HG02763 (cell line): Measurements from ENCODE around the gene TMEM200C.

Experiments
- ATAC-seq: cut with Tn5 transposase; IDR thresholded peaks from one replicate; pipeline ENCODE4 v1.9.1; 2021; ENCODE audit warnings: mild to moderate bottlenecking, moderate library complexity; ENCODE audit not compliant: unreplicated experiment

Gene TMEM200C

GRCh38 chr18:5895299-5895875 is at the start of gene TMEM200C:
TMEM200C (minus strand) TSS chr18:5895522; CDS start chr18:5892063, 3,459 bp downstream.
- no peak for ATAC-seq

- no peak for ATAC-seq
These were observed 49.1 kb upstream of the TMEM200C start for GRCh38 chr18:5944448-5944847.

GRCh38 chr18:5943514-5943913 is 48.2 kb upstream of the TMEM200C start:
- no peak for ATAC-seq

- ATAC-seq: no peak
These were observed 47.3 kb upstream of the TMEM200C start for GRCh38 chr18:5942591-5942990.

GRCh38 chr18:5941890-5942289 is 46.6 kb upstream of the TMEM200C start:
- no peak for ATAC-seq

- ATAC-seq: no peak
These were observed 44.7 kb upstream of the TMEM200C start for GRCh38 chr18:5939801-5940667.

- ATAC-seq: no peak
These were observed 42.5 kb upstream of the TMEM200C start for GRCh38 chr18:5937795-5938194.

GRCh38 chr18:5937121-5937520 is 41.8 kb upstream of the TMEM200C start:
- no peak for ATAC-seq

GRCh38 chr18:5930789-5931188 is 35.5 kb upstream of the TMEM200C start:
- no peak for ATAC-seq

- ATAC-seq: no peak
These were observed 23.0 kb upstream of the TMEM200C start for GRCh38 chr18:5918205-5918858.

- no peak for ATAC-seq
These were observed 19.6 kb upstream of the TMEM200C start for GRCh38 chr18:5914951-5915350.

- ATAC-seq: no peak
These were observed 18.7 kb upstream of the TMEM200C start for GRCh38 chr18:5914016-5914415.

- ATAC-seq: no peak
These were observed 17.2 kb upstream of the TMEM200C start for GRCh38 chr18:5912566-5912965.

GRCh38 chr18:5909125-5909524 is 13.8 kb upstream of the TMEM200C start:
- no peak for ATAC-seq

GRCh38 chr18:5903386-5903785 is 8.1 kb upstream of the TMEM200C start:
- no peak for ATAC-seq

GRCh38 chr18:5900262-5900661 is 4.9 kb upstream of the TMEM200C start:
- no peak for ATAC-seq

- no peak for ATAC-seq
These were observed 4.5 kb upstream of the TMEM200C start for GRCh38 chr18:5899835-5900234.

- ATAC-seq: no peak
These were observed 786 bp upstream of the TMEM200C start for GRCh38 chr18:5895876-5896740.

GRCh38 chr18:5894611-5895298 is 567 bp downstream of the TMEM200C start:
- no peak for ATAC-seq

GRCh38 chr18:5893956-5894610 is 1.2 kb downstream of the TMEM200C start:
- ATAC-seq: no peak
